GM06990 (cell line): ENCODE data around the gene MON2.
A peak's percentile ranks its signal among the peaks of the same experiment; 100 is the strongest.

Experiments used
- DNase-seq: peaks from one replicate; pipeline ENCODE4 v3.0.0-alpha.2; 2011; ENCODE audit not compliant: insufficient read length; ENCODE audit errors: extremely low read depth
- H3K27me3 ChIP-seq: replicated peaks from 2 replicates; pipeline ENCODE4 v1.6.0; 2011; ENCODE audit warnings: low read length; ENCODE audit not compliant: control insufficient read depth, insufficient read depth
- H3K36me3 ChIP-seq: 2 replicates; pipeline ENCODE4 v1.5.1; 2011; ENCODE audit warnings: low read length; ENCODE audit not compliant: control insufficient read depth, insufficient read depth
- H3K4me3 ChIP-seq: replicated peaks from 2 replicates; pipeline ENCODE4 v1.5.1; 2011; ENCODE audit warnings: low read depth, mild to moderate bottlenecking, control low read depth, low read length
- CTCF ChIP-seq: IDR thresholded peaks from 2 replicates; pipeline ENCODE4 v1.5.1; 2011; ENCODE audit warnings: low read length, control low read depth, mild to moderate bottlenecking, inconsistent platforms; ENCODE audit not compliant: insufficient read depth, poor library complexity, severe bottlenecking

The MON2 gene

GRCh38 chr12:62584619-62585018, 118.0 kb downstream of the MON2 start:
- no peak for TF ChIP-seq CTCF
- Histone ChIP-seq H3K27me3 (no peaks in the 10 kb centered on the region), H3K36me3 (no peaks in the 10 kb centered on the region; the same call in 1 of the 2 replicates), H3K4me3 (no peak overlapping the region)
- DNase-seq = no peak

GRCh38 chr12:62586850-62587249, 120.2 kb downstream of the MON2 start:
- H3K4me3 ChIP-seq = no peak overlapping the region
- TF ChIP-seq CTCF = no peak
- no peaks in the 10 kb centered on the region for H3K27me3 ChIP-seq
- no peak for DNase-seq
- H3K36me3 ChIP-seq = no peaks in the 10 kb centered on the region; the same call in 1 of the 2 replicates

DNA sequence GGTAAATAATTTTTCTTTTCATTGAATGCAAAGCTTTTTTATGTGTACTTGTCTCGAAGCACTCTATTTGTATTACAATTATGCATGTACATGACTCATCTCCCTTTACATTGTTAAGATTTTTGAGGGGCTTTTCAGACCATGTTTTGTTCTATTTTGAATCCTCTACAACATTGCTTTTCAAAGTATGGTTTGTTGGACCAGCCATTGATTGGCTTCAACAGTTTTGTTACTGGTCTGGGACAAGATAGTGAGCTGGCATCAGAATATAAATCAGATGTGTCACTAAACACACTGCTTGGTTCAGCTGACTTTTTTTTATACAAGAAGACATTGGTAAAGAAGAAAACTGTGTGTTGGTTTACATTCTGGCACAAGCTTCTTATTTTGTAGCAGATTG, 122.3 kb downstream of the MON2 start:
- H3K36me3 ChIP-seq = no peaks in the 10 kb centered on the region; the same call in 1 of the 2 replicates
- no peak for DNase-seq
- H3K4me3 ChIP-seq = no peak overlapping the region
- no peak for TF ChIP-seq CTCF
- H3K27me3 ChIP-seq = no peaks in the 10 kb centered on the region

- Histone ChIP-seq H3K4me3 (no peak overlapping the region), H3K36me3 (no peaks in the 10 kb centered on the region), H3K27me3 (no peaks in the 10 kb centered on the region)
- DNase-seq = no peak
- TF ChIP-seq CTCF = no peak
These were observed 130.6 kb downstream of the MON2 start for GRCh38 chr12:62597253-62597652.

GRCh38 chr12:62598846-62599245, 132.2 kb downstream of the MON2 start:
- Histone ChIP-seq H3K27me3 (no peaks in the 10 kb centered on the region), H3K4me3 (no peak overlapping the region), H3K36me3 (no peaks in the 10 kb centered on the region)
- no peak for DNase-seq
- no peak for TF ChIP-seq CTCF

DNA sequence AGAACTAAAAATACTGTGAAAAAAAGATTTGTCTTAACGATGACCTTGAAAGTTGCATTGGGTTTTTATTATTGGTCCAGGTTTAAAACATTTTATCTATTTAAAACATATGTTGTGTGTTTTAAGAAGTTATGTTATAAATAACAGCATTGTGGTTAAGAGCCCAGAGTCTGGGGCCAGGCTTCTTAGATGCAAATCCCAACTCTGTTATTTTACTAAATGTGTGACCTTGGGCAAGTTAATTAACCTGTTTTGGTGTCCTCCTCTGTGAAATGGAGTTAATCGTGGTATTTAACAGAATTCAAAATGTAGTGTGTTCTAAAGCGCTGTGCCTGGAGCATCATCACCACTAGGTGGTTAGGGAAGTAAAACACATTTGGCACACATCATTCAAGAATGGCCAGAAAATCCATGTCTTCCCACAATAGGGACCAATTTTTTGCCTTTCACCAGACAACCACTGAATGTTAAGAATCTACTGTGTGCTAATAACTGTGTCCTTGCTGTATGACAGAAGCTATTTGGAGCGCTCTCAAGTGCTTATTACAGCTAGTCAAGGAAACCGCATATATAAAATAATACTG, 133.3 kb downstream of the MON2 start:
- peak; percentile 22 for TF ChIP-seq CTCF
- no peak overlapping the region for H3K4me3 ChIP-seq
- no peaks in the 10 kb centered on the region for H3K36me3 ChIP-seq
- no peak for DNase-seq
- H3K27me3 ChIP-seq = no peaks in the 10 kb centered on the region
